Natural killer cell treated with Interleukin-12 subunit alpha and Interleukin-12 subunit beta and Interleukin-15 and Interleukin-18, amount 100 ng/mL, for 72 hours (primary cell): ENCODE results near the gene C16orf82. TPM values are rescaled to one million over a fixed set of nuclear protein-coding genes. Genes with fewer than 3 reads are reported as not detected.

ENCODE experiments used
- ATAC-seq, 2 donors: fragments of 150-1000 bp; cut with Tn5 transposase in 1 of 2; sonication (Bioruptor Pico), chemical (Tn5 transposase) in 1 of 2; 2 replicates each; pipeline ENCODE4 v1.10.0; 2021
- DNase-seq: peaks from one replicate; pipeline ENCODE4 v3.0.0; 2022; ENCODE audit warnings: low spot score
- H3K27ac Mint-ChIP-seq, 2 donors: 1 replicate in 1 of 2; 2 replicates in 1 of 2; pipeline ENCODE4 v1.8.0; 2022; ENCODE audit warnings: mixed read lengths in 2 of 2, mild to moderate bottlenecking in 1 of 2, moderate library complexity in 1 of 2
- H3K27me3 Mint-ChIP-seq, 2 donors: 1 replicate in 1 of 2; 2 replicates in 1 of 2; pipeline ENCODE4 v1.8.0; 2022; ENCODE audit warnings: mixed read lengths in 2 of 2
- H3K36me3 Mint-ChIP-seq: one replicate; pipeline ENCODE4 v1.8.0; 2022; ENCODE audit warnings: mixed read lengths
- H3K4me1 Mint-ChIP-seq, 2 donors: 1 replicate in 1 of 2; 2 replicates in 1 of 2; pipeline ENCODE4 v1.8.0; 2022; ENCODE audit warnings: low read depth in 2 of 2, mixed read lengths in 2 of 2, mild to moderate bottlenecking in 1 of 2
- H3K4me3 Mint-ChIP-seq: one replicate; pipeline ENCODE4 v1.8.0; 2022; ENCODE audit warnings: mixed read lengths
- H3K9me3 Mint-ChIP-seq: 2 replicates; pipeline ENCODE4 v1.8.0; 2022; ENCODE audit warnings: mixed read lengths
- total RNA-seq, 2 donors: library from RNA; stranded (reverse); gene quantifications; one replicate each; pipeline ENCODE4 v1.2.3, GENCODE V29; 2022

The C16orf82 gene
- total RNA-seq, 2 donors from 2014 or later: not detected

GRCh38 chr16:27103954-27104353, 37.2 kb downstream of the C16orf82 start:
- H3K27ac Mint-ChIP-seq: no peak overlapping the region
- H3K27me3 Mint-ChIP-seq: peaks cover 5 to 8% of the 10 kb centered on the region in 2 donors
- H3K4me3 Mint-ChIP-seq: no peak overlapping the region
- H3K4me1 Mint-ChIP-seq: no peaks in the 10 kb centered on the region
- no peaks in the 10 kb centered on the region for H3K36me3 Mint-ChIP-seq
- DNase-seq: no peak
- no peak for ATAC-seq
- no peaks in the 10 kb centered on the region for H3K9me3 Mint-ChIP-seq

GRCh38 chr16:27106305-27106704, 39.6 kb downstream of the C16orf82 start:
- Mint-ChIP-seq H3K9me3 (no peaks in the 10 kb centered on the region), H3K27ac (no peak overlapping the region), H3K4me3 (no peak overlapping the region), H3K27me3 (peaks cover 5 to 9% of the 10 kb centered on the region in 2 donors), H3K36me3 (no peaks in the 10 kb centered on the region), H3K4me1 (peaks cover 5 to 6% of the 10 kb centered on the region in 2 donors)
- DNase-seq (no peak), ATAC-seq (no peak)

- ATAC-seq: no peak
Observed at GRCh38 chr16:27107185-27107592, 40.5 kb downstream of the C16orf82 start.

GRCh38 chr16:27108051-27108770, 41.5 kb downstream of the C16orf82 start:
- H3K27me3 Mint-ChIP-seq: peaks cover 0 to 6% of the 10 kb centered on the region in 2 donors
- no peaks in the 10 kb centered on the region for H3K36me3 Mint-ChIP-seq
- no peak for ATAC-seq
- H3K27ac Mint-ChIP-seq: no peak overlapping the region
- no peaks in the 10 kb centered on the region for H3K9me3 Mint-ChIP-seq
- H3K4me1 Mint-ChIP-seq: peaks cover 5 to 6% of the 10 kb centered on the region in 2 donors
- DNase-seq: no peak
- H3K4me3 Mint-ChIP-seq: no peak overlapping the region

More at GRCh38 chr16:27107185-27107592, 40.5 kb downstream of the C16orf82 start:
- Mint-ChIP-seq H3K9me3 (no peaks in the 10 kb centered on the region), H3K36me3 (no peaks in the 10 kb centered on the region), H3K4me3 (no peak overlapping the region), H3K27me3 (peaks cover 0 to 9% of the 10 kb centered on the region in 2 donors), H3K27ac (no peak overlapping the region), H3K4me1 (peaks cover 5 to 6% of the 10 kb centered on the region in 2 donors)
- DNase-seq: no peak

GRCh38 chr16:27108826-27109665, 42.3 kb downstream of the C16orf82 start:
- no peak for ATAC-seq
- Mint-ChIP-seq H3K36me3 (no peaks in the 10 kb centered on the region), H3K27me3 (peaks cover 0 to 6% of the 10 kb centered on the region in 2 donors), H3K4me1 (peaks cover 5 to 6% of the 10 kb centered on the region in 2 donors), H3K9me3 (no peaks in the 10 kb centered on the region), H3K4me3 (peak overlapping the region; percentile 78), H3K27ac (no peak overlapping the region)
- DNase-seq: no peak

GRCh38 chr16:27109666-27110523, 43.2 kb downstream of the C16orf82 start:
- Mint-ChIP-seq H3K27me3 (peaks cover 0 to 6% of the 10 kb centered on the region in 2 donors), H3K4me1 (peaks cover 5 to 6% of the 10 kb centered on the region in 2 donors), H3K4me3 (peak overlapping the region; percentile 78), H3K9me3 (no peaks in the 10 kb centered on the region), H3K36me3 (no peaks in the 10 kb centered on the region), H3K27ac (no peak overlapping the region)
- ATAC-seq (peak; percentile 77 to 84), DNase-seq (peak; percentile 83)

GRCh38 chr16:27110524-27110896, 43.8 kb downstream of the C16orf82 start:
- ATAC-seq: no peak
- no peak overlapping the region for H3K4me3 Mint-ChIP-seq
- no peak for DNase-seq
- H3K36me3 Mint-ChIP-seq: no peaks in the 10 kb centered on the region
- H3K27ac Mint-ChIP-seq: no peak overlapping the region
- H3K4me1 Mint-ChIP-seq: peaks cover 5 to 6% of the 10 kb centered on the region in 2 donors
- peaks cover 3 to 10% of the 10 kb centered on the region in 2 donors for H3K27me3 Mint-ChIP-seq
- H3K9me3 Mint-ChIP-seq: no peaks in the 10 kb centered on the region

GRCh38 chr16:27111486-27111885, 44.8 kb downstream of the C16orf82 start:
- Mint-ChIP-seq H3K4me3 (no peak overlapping the region), H3K27ac (no peak overlapping the region), H3K9me3 (no peaks in the 10 kb centered on the region), H3K27me3 (peaks cover 9 to 10% of the 10 kb centered on the region in 2 donors), H3K36me3 (no peaks in the 10 kb centered on the region), H3K4me1 (peaks cover 5 to 6% of the 10 kb centered on the region in 2 donors)
- no peak for ATAC-seq
- no peak for DNase-seq

GRCh38 chr16:27112093-27112811, 45.5 kb downstream of the C16orf82 start:
- H3K27me3 Mint-ChIP-seq: peaks cover 12% of the 10 kb centered on the region in 2 donors
- H3K4me3 Mint-ChIP-seq: no peak overlapping the region
- no peaks in the 10 kb centered on the region for H3K36me3 Mint-ChIP-seq
- no peak for DNase-seq
- peaks cover 5 to 6% of the 10 kb centered on the region in 2 donors for H3K4me1 Mint-ChIP-seq
- no peaks in the 10 kb centered on the region for H3K9me3 Mint-ChIP-seq
- ATAC-seq: no peak
- H3K27ac Mint-ChIP-seq: no peak overlapping the region

- H3K36me3 Mint-ChIP-seq: no peaks in the 10 kb centered on the region
- no peak overlapping the region for H3K4me3 Mint-ChIP-seq
- peaks cover 16 to 18% of the 10 kb centered on the region in 2 donors for H3K27me3 Mint-ChIP-seq
- peaks cover 6% of the 10 kb centered on the region in 2 donors for H3K4me1 Mint-ChIP-seq
- no peak overlapping the region for H3K27ac Mint-ChIP-seq
- H3K9me3 Mint-ChIP-seq: no peaks in the 10 kb centered on the region
- ATAC-seq (no peak), DNase-seq (no peak)
Observed at GRCh38 chr16:27113341-27113841, 46.7 kb downstream of the C16orf82 start.

- H3K4me1 Mint-ChIP-seq: peaks cover 6 to 9% of the 10 kb centered on the region in 2 donors
- no peaks in the 10 kb centered on the region for H3K9me3 Mint-ChIP-seq
- DNase-seq: no peak
- peaks cover 16 to 18% of the 10 kb centered on the region in 2 donors for H3K27me3 Mint-ChIP-seq
- ATAC-seq: no peak
- H3K36me3 Mint-ChIP-seq: no peaks in the 10 kb centered on the region
- H3K4me3 Mint-ChIP-seq: no peak overlapping the region
- no peak overlapping the region for H3K27ac Mint-ChIP-seq
Observed at GRCh38 chr16:27114006-27114405, 47.3 kb downstream of the C16orf82 start.

- Mint-ChIP-seq H3K36me3 (no peaks in the 10 kb centered on the region), H3K9me3 (no peaks in the 10 kb centered on the region), H3K4me1 (peaks cover 0 to 3% of the 10 kb centered on the region in 2 donors), H3K27me3 (peaks cover 18 to 34% of the 10 kb centered on the region in 2 donors), H3K27ac (no peak overlapping the region), H3K4me3 (no peak overlapping the region)
- DNase-seq (no peak), ATAC-seq (no peak)
Observed at GRCh38 chr16:27118526-27118925, 51.8 kb downstream of the C16orf82 start.
